GM19467 (cell line): Measurements from ENCODE around the gene STAB1.

Experiments used
- ATAC-seq: cut with Tn5 transposase; IDR thresholded peaks from one replicate; pipeline ENCODE4 v1.9.1; 2021; ENCODE audit warnings: mild to moderate bottlenecking, moderate library complexity; ENCODE audit not compliant: unreplicated experiment

STAB1 gene

DNA sequence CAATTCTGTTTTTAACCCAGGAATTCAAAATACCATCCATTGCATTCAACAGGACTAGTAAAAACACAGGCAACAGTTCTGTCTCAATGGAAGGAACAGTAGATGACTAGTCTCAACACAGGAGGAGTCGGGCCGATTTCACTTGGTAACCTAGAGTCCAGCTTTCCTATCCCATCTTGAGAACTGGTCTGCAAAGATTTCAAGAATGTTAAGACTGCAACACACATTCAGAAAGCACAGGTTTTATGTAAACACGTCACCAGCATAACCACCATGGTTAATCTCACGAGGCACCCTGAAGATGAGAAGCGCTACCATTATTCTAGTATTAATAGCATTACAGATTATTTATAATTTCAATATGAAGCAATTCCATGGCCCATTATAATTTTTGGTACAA is 63.3 kb downstream of the STAB1 start:
- ATAC-seq = no peak

DNA sequence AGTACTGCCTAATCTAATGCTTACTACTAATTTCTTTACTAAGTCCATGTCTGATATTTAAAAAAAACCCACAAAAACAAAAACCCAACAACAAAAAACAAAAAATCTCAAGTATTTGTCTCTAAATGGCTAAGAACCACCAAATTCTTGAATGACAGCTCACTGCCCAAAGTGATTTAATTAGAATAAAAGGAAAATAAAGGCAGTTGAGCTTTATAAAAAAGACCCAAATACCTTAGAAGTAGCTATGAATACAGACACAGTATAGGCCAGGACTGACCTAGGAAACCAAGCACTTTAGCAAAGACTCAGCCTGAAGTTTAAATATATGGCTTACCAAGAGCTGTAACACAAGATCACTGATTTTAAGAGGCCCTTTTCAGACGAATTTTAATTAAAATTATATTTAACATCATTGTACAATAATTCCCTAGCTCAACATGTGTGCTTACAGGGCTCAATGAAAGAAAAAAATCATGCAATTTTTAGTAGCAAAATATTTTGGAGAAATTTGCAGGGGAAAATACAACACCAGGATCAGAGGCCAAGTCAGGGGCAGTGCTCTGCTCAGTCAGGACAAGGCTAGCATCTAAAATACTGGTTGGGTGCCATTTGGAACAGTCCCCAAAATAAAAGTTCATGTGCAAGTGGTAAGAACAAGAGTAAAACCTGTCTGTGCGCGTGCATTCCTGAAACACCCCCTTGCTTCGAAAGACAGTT is 66.0 kb downstream of the STAB1 start:
- ATAC-seq = no peak

DNA sequence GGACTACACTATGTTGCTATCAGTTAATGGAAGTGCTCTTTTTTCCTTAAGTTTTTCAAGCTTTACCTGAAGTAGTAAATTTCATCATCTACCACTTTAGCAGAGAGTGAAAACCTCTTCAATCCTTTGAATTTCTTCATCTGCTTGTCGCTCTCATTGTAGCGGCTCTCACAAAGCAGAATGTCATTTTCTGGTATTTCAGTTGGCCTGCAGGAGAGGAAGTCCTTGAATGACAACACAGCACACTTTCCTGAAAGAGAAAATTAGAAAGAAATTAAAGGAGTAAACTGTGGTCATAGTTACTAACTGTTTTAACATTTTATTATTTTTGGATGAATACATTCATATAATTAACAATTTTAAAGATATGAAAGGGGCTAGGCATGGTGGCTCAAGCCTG is 68.8 kb downstream of the STAB1 start:
- ATAC-seq = no peak

DNA sequence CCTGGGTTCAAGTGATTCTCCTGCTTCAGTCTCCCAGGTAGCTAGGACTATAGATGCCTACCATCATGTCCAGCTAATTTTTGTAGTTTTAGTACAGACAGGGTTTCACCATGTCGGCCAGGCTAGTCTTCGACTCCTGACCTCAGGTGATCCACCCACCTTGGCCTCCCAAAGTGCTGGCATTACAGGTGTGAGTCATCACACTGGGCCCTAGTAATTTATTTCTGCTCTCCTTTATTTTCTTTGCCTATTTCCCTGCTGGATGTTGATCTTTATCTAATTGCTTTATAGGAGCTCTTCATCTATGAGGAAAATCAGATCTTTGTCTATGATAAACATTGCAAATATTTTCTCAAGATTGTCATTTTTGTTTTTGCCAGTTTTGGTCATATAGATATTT is 72.9 kb downstream of the STAB1 start:
- no peak for ATAC-seq

DNA sequence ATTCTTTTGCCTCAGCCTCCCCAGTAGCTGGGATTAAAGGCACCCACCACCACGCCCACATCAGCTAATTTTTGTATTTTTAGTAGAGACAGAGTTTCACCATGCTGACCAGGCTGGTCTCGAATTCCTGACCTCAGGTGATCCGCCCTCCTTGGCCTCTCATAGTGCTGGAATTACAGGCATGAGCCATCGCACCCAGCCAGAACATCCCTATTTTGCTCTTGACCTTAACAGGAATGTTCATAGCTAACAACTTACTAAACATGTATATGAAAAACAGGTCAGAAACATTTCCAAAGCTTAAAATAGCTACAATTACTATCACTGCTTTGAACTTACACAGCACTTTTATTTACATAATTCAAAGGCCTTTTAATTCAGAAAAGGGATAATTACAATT is 74.9 kb downstream of the STAB1 start:
- ATAC-seq = no peak

DNA sequence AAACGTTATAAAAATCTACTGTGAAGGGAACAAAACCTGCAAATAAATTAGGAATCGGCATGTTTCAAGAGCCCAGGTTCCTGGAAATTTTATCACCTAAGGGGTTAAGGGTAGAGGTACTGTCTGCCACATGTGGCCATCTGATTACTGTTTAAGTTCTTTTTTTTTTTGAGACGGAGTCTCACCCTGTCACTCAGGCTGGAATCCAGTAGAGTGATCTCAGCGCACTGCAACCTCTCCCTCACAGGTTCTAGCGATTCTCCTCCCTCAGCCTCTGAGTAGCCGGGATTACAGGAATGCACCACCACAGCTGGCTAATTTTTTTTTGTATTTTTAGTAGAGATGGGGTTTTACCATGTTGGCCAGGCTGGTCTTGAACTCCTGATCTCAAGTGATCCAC is 77.1 kb downstream of the STAB1 start:
- ATAC-seq = no peak
